ENCODE data around the gene PCP4. TPM values are rescaled to one million over a fixed set of nuclear protein-coding genes. Genes with fewer than 3 reads are reported as not detected.

The PCP4 gene
- total RNA-seq, 2 experiments from 2014 or later: not detected

DNA sequence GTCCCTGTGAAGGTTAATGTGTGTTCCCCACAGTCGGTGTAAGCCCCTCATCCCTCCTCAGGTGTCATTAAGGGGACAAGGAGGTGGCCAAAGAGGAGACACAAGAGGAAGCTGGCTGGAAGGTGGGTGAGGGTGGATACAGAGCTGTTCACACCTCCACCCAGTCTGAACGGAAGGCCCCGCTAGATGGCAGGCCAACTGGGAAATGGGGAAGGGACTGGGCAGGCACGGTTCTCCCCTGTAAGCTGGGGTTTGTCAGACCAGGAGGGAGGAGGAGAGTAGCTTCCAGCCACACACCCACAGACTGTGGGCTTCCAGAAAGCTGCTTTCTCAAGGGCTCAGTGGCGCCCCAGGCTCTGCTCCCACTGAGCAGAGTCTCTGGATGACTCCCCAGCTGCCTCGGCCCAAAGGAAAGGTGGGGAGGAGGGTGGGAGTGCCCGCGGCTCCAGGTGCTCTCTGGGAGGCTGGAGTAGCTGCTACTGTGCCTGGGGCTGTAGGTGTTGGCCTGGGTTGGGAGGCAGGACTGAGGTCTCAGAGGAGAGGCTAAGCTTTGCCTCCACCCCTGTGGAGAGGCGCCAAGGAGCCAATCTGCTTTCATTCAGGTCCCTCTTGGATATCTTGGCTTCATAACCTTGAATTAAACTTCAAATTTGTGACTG, 41.2 kb downstream of the PCP4 start:
- no peak overlapping the region for H3K27ac Mint-ChIP-seq
- DNase-seq: no peak
- H3K36me3 Mint-ChIP-seq (ENCODE audit: low read depth): no peaks in the 10 kb centered on the region
- H3K4me3 Mint-ChIP-seq: no peak overlapping the region
- CTCF ChIA-PET: no interaction called here
- intact Hi-C loops (cut with micrococcal nuclease): no loop called here
- H3K4me1 Mint-ChIP-seq (ENCODE audit: low read depth): no peaks in the 10 kb centered on the region
- H3K9me3 Mint-ChIP-seq: peaks cover 2% of the 10 kb centered on the region
- no peaks in the 10 kb centered on the region for H3K27me3 Mint-ChIP-seq (ENCODE audit: low read depth)

DNA sequence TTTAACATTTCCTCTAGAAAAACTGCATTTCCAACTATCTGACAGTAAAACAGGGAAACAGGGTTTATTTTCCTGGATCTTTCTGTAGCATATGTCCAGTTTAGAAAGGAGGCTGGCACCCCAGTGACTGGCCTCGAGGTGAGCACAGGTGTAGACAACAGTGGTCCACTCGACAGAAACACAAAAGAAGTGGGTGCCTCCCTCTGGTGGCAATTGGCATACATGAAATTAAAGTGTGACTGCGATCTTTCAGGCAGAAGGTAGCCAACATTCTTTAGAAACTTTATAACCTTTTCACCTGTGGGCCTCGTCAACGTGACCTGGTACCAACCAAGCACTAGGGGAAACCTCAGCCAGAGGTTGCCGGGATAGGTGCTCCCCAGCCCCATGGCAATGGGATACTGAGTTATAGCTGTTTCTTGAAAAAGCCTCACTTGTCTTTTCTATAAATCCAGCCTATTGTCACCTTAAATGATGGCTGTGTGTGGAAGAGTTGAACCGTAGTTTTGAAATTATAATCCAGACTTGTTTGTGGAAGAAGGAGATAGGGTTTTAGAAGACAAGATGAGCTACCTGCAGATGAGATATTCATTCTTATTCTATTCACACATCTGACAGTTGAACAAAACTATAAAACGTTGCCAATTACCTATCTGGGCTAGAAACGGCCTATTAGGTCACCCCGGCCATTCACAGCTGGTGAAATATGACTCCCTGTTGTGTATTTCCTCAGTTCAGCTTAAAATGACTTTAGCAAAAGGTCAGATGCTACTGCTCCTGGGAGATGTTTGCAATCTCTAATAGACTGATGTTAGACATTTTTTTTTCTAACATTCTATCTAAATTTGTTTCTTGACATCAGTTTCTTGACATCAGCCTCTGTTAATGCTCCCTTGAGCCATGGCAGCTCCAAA, 44.3 kb downstream of the PCP4 start:
- intact Hi-C loops (cut with micrococcal nuclease): no loop called here
- Mint-ChIP-seq H3K4me1 (ENCODE audit: low read depth) (no peaks in the 10 kb centered on the region), H3K27me3 (ENCODE audit: low read depth) (no peaks in the 10 kb centered on the region), H3K9me3 (peaks cover 5% of the 10 kb centered on the region), H3K36me3 (ENCODE audit: low read depth) (no peaks in the 10 kb centered on the region), H3K27ac (no peak overlapping the region), H3K4me3 (no peak overlapping the region)
- CTCF ChIA-PET: no interaction called here
- no peak for DNase-seq

DNA sequence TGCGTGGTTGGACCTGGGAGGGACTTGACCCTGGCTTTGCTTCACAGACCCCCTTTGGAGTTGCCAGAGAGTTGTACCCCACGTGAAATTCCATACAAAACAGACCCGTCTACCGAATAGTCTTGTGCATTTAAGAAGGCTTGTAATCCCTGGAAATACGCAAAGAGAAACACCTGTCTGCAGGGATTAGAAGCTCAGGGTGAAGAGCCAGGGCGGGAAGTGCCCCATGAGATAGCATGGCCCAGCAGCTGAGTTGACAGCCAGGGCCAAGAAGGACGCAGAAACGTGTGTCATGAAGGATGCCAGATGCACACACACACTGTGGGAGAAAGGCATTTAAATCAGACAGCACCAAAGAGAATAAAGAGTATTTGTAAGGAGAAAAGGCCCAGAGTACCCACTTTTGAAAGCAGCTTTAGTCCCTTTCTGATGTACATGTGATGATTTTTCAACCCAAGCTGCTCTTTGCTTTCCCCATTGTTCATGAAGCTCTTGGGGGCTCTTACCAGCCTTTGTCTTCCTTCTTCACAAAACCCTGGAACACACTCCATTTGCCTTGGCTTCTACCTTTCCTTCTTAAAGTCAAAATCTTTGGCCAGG, 46.6 kb downstream of the PCP4 start:
- CTCF ChIA-PET: interaction anchor here (1.2 kb wide), 1 partner anchor 47 kb away, joined by 3 read pairs; the partner anchor contains the start of gene PCP4
- H3K4me1 Mint-ChIP-seq (ENCODE audit: low read depth): no peaks in the 10 kb centered on the region

GRCh38 chr21:39915881-39916280, 48.6 kb downstream of the PCP4 start:
- Mint-ChIP-seq H3K27me3 (ENCODE audit: low read depth) (no peaks in the 10 kb centered on the region), H3K36me3 (ENCODE audit: low read depth) (no peaks in the 10 kb centered on the region), H3K27ac (no peak overlapping the region), H3K4me3 (no peak overlapping the region), H3K9me3 (peaks cover 7% of the 10 kb centered on the region), H3K4me1 (ENCODE audit: low read depth) (no peaks in the 10 kb centered on the region)
- CTCF ChIA-PET: no interaction called here
- DNase-seq: no peak
- intact Hi-C loops (cut with micrococcal nuclease): no loop called here

More for the DNA sequence above, 46.6 kb downstream of the PCP4 start:
- no peak for DNase-seq
- H3K9me3 Mint-ChIP-seq: peaks cover 8% of the 10 kb centered on the region
- intact Hi-C loops (cut with micrococcal nuclease): no loop called here
- no peaks in the 10 kb centered on the region for H3K36me3 Mint-ChIP-seq (ENCODE audit: low read depth)
- no peaks in the 10 kb centered on the region for H3K27me3 Mint-ChIP-seq (ENCODE audit: low read depth)
- H3K4me3 Mint-ChIP-seq: no peak overlapping the region
- no peak overlapping the region for H3K27ac Mint-ChIP-seq

DNA sequence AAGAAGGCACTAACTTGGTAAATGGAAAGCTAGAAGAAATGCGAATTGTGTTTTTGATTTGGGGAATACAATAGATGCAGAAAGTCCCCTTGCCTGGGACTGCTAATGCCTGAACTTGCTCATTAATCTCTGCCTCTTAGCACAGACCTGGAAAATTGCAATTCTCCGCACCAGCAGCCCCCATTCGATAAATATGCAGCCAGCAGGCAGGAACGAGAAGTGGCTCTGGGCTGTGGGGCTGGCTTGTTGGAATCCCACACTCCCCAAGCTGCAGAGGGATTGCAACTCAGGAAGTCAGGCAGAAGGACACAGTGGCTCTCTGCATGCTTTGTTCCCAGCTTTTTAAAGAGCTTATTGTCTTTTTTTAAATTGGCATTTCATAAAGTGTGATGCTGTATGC, 51.3 kb downstream of the PCP4 start:
- CTCF ChIA-PET: no interaction called here
- Mint-ChIP-seq H3K27me3 (ENCODE audit: low read depth) (no peaks in the 10 kb centered on the region), H3K4me1 (ENCODE audit: low read depth) (no peaks in the 10 kb centered on the region), H3K36me3 (ENCODE audit: low read depth) (no peaks in the 10 kb centered on the region), H3K27ac (no peak overlapping the region), H3K4me3 (no peak overlapping the region), H3K9me3 (peaks cover 6% of the 10 kb centered on the region)
- no peak for DNase-seq
- intact Hi-C loops (cut with micrococcal nuclease): no loop called here

- intact Hi-C loops (cut with micrococcal nuclease): no loop called here
- CTCF ChIA-PET: no interaction called here
- H3K9me3 Mint-ChIP-seq: no peaks in the 10 kb centered on the region
Observed at GRCh38 chr21:39923476-39923875, 56.2 kb downstream of the PCP4 start.

DNA sequence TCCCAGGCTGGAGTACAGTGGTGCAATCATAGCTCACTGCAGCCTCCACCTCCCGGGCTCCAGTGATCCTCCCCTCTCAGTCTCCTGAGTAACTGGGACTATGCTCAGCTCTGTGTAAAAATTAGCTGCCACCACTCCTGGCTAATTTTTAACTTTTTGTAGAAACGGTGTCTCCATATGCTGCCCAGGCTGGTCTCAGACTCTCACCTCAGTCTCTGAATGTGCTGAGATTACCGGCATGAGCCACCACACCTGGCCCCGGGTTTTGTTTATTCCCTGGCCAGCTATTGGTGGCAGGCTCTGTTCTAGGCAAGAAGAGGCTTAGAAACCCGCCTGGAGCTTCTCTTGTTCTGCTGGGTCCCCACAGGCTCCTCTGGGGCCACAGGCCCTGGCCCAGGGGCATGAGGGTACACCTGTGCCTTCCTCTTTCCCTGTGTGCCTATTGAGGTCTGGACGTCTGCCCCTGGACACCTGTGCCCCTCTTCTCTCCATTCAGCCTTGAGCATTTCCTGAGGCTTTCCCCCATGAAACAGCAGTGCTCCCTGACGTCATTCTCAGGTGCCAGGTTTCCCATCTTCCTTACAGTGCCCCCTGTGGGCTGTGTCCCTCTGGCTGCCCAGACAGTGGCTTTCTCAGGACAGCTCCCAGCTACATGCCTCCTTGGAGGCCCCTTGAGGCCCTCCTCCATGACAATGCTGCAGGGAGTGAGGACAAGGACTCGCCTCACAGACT, 57.5 kb downstream of the PCP4 start:
- H3K27me3 Mint-ChIP-seq (ENCODE audit: low read depth): no peaks in the 10 kb centered on the region
- CTCF ChIA-PET: no interaction called here
- no peak overlapping the region for H3K27ac Mint-ChIP-seq
- DNase-seq: no peak
- intact Hi-C loops (cut with micrococcal nuclease): no loop called here
- H3K4me3 Mint-ChIP-seq: no peak overlapping the region
- H3K4me1 Mint-ChIP-seq (ENCODE audit: low read depth): no peaks in the 10 kb centered on the region
- no peaks in the 10 kb centered on the region for H3K9me3 Mint-ChIP-seq
- no peaks in the 10 kb centered on the region for H3K36me3 Mint-ChIP-seq (ENCODE audit: low read depth)

More at GRCh38 chr21:39923476-39923875, 56.2 kb downstream of the PCP4 start:
- no peak overlapping the region for H3K4me3 Mint-ChIP-seq
- DNase-seq: no peak
- H3K36me3 Mint-ChIP-seq (ENCODE audit: low read depth): no peaks in the 10 kb centered on the region
- no peak overlapping the region for H3K27ac Mint-ChIP-seq
- H3K27me3 Mint-ChIP-seq (ENCODE audit: low read depth): no peaks in the 10 kb centered on the region
- no peaks in the 10 kb centered on the region for H3K4me1 Mint-ChIP-seq (ENCODE audit: low read depth)

DNA sequence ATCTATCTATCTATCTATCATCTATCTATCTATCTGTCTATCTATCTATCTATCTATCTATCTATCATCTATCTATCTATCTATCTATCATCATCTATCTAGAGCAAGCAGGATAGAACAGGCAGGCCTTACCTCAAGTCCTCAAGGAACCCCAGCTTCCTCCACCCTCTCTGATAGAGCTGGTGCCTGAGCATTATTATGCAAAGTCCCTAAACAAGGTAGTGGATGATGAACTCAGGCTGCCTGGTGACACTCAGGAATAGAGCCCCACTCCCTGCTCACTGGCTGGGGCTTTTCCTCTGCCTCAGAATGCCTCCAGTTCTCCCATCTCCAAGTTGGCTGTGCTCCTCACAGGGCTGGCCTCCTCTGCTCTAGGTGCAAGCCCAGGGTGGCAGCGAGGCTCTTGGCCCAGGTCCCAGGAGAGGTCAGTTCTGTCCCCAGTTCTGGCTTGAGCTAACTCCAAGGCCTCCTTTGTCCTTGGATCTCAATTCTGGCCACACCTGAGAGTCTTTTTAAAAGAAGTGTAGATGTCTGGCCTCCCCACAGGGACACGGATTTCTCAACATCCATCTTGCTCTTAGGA, 60.2 kb downstream of the PCP4 start:
- no peaks in the 10 kb centered on the region for H3K4me1 Mint-ChIP-seq (ENCODE audit: low read depth)
- no peak overlapping the region for H3K27ac Mint-ChIP-seq
- intact Hi-C loops (cut with micrococcal nuclease): no loop called here
- no peaks in the 10 kb centered on the region for H3K36me3 Mint-ChIP-seq (ENCODE audit: low read depth)
- H3K27me3 Mint-ChIP-seq (ENCODE audit: low read depth): no peaks in the 10 kb centered on the region
- CTCF ChIA-PET: no interaction called here
- no peaks in the 10 kb centered on the region for H3K9me3 Mint-ChIP-seq
- no peak for DNase-seq
- no peak overlapping the region for H3K4me3 Mint-ChIP-seq

DNA sequence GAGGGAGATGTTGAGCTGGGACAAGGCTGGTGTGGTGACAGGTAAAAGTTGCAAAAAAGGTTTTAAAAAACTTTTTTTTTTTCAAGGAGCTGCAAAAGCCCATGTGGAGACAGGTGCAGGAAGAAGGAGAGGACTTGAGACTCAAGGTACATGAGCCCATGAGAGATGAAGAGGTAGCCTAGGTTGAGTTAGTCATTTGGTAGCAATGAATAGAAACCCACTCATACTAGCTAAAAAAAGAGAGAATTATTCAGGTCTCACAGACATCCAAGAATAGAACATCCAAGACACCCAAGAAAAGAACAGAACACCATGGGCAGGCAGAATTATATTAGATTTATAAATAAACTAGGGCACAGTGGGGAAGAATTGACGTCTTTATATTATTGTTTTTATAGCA, 65.1 kb downstream of the PCP4 start:
- intact Hi-C loops (cut with micrococcal nuclease): no loop called here
- Mint-ChIP-seq H3K9me3 (peaks cover 4% of the 10 kb centered on the region), H3K36me3 (ENCODE audit: low read depth) (no peaks in the 10 kb centered on the region), H3K27me3 (ENCODE audit: low read depth) (no peaks in the 10 kb centered on the region), H3K27ac (no peak overlapping the region), H3K4me3 (no peak overlapping the region), H3K4me1 (ENCODE audit: low read depth) (no peaks in the 10 kb centered on the region)
- DNase-seq: no peak
- CTCF ChIA-PET: no interaction called here

DNA sequence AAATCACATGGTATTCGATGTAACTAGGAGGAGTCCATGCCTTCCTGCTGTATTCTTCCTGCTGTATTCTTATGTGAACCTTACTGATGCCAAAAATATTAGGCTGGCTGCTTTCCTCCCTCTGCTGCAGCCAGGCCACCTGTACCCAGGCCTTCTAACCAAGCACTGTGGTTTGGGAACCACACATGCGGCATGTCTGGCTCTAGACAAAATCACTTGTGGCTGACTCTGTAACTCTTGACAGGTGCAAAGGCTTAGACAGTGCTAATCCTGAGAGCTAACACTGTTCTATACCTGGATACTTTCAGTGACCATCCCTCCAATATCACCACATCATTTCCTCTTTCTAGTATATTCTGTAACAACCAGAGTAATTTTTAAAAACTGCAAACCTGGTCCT, 67.7 kb downstream of the PCP4 start:
- H3K27me3 Mint-ChIP-seq (ENCODE audit: low read depth): no peaks in the 10 kb centered on the region
- no peak overlapping the region for H3K27ac Mint-ChIP-seq
- CTCF ChIA-PET: no interaction called here
- H3K4me1 Mint-ChIP-seq (ENCODE audit: low read depth): no peaks in the 10 kb centered on the region
- H3K36me3 Mint-ChIP-seq (ENCODE audit: low read depth): no peaks in the 10 kb centered on the region
- DNase-seq: no peak
- no peak overlapping the region for H3K4me3 Mint-ChIP-seq
- intact Hi-C loops (cut with micrococcal nuclease): no loop called here
- H3K9me3 Mint-ChIP-seq: peaks cover 4% of the 10 kb centered on the region

GRCh38 chr21:39935716-39936115, 68.5 kb downstream of the PCP4 start:
- CTCF ChIA-PET: no interaction called here
- Mint-ChIP-seq H3K36me3 (ENCODE audit: low read depth) (no peaks in the 10 kb centered on the region), H3K27ac (no peak overlapping the region), H3K4me1 (ENCODE audit: low read depth) (no peaks in the 10 kb centered on the region), H3K27me3 (ENCODE audit: low read depth) (no peaks in the 10 kb centered on the region), H3K9me3 (peaks cover 4% of the 10 kb centered on the region), H3K4me3 (no peak overlapping the region)
- DNase-seq: no peak
- intact Hi-C loops (cut with micrococcal nuclease): no loop called here

DNA sequence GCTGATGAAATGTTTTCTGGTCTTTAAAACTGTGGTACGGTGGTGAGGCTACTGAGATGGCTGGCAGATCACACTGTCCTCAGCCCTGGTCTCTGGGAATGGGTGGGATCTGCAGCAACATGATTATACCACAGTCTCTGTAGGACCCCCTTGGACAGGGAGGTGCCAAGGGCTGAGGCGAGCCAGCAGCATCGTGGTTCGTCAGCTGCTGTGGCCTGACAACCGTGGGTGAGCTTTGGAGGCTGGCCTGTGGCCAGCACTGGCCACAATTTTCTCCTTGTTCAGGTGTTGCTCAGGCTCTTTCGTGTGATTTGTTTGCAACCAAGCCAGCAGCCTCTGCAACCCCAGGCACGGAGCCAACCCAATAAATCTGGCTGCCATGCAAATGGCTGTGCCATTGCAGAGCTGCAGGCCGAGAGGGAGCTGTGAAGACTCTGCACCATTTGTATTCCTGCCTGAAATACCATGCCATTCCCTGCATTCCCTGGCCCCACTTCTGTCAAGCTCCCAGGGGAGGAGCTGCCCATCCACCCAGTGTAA, 70.9 kb downstream of the PCP4 start:
- Mint-ChIP-seq H3K27me3 (ENCODE audit: low read depth) (no peaks in the 10 kb centered on the region), H3K4me1 (ENCODE audit: low read depth) (no peaks in the 10 kb centered on the region), H3K36me3 (ENCODE audit: low read depth) (no peaks in the 10 kb centered on the region), H3K9me3 (peaks cover 4% of the 10 kb centered on the region), H3K4me3 (no peak overlapping the region), H3K27ac (no peak overlapping the region)
- intact Hi-C loops (cut with micrococcal nuclease): no loop called here
- CTCF ChIA-PET: no interaction called here
- no peak for DNase-seq
